Neural progenitor cell (in vitro differentiated cells): Measurements from ENCODE around the gene LPA. TPM values are rescaled to one million over a fixed set of nuclear protein-coding genes. Genes with fewer than 3 reads are reported as not detected.

Source experiments
- DNase-seq: peaks from one replicate; pipeline ENCODE4 v3.0.0-alpha.2; 2016; ENCODE audit warnings: low spot score
- H2AFZ ChIP-seq: fragments of 200-600 bp; sonication (generic); replicated peaks from 2 replicates; pipeline ENCODE4 v1.6.1; 2016; ENCODE audit warnings: antibody characterized with exemption
- H3F3A ChIP-seq: fragments of 200-600 bp; sonication (generic); 2 replicates; pipeline ENCODE4 v1.6.1; 2016; ENCODE audit warnings: antibody characterized with exemption, low read depth
- H3K27ac ChIP-seq: fragments of 200-600 bp; sonication (generic); 2 replicates; pipeline ENCODE4 v1.5.1; 2016; ENCODE audit warnings: mild to moderate bottlenecking
- H3K27me3 ChIP-seq: fragments of 200-600 bp; sonication (generic); 2 replicates; pipeline ENCODE4 v1.6.1; 2016; ENCODE audit warnings: mild to moderate bottlenecking, moderate library complexity
- H3K36me3 ChIP-seq: fragments of 200-600 bp; sonication (generic); 2 replicates; pipeline ENCODE4 v1.5.1; 2016
- H3K4me1 ChIP-seq: fragments of 200-600 bp; sonication (generic); 2 replicates; pipeline ENCODE4 v1.6.1; 2016; ENCODE audit warnings: mixed run types
- H3K4me2 ChIP-seq: fragments of 200-600 bp; sonication (generic); 2 replicates; pipeline ENCODE4 v1.6.1; 2016
- H3K4me3 ChIP-seq: fragments of 200-600 bp; sonication (generic); 2 replicates; pipeline ENCODE4 v1.5.1; 2016
- H3K79me2 ChIP-seq: fragments of 200-600 bp; sonication (generic); 2 replicates; pipeline ENCODE4 v1.6.1; 2016; ENCODE audit warnings: low read depth
- H3K9ac ChIP-seq: fragments of 200-600 bp; sonication (generic); 2 replicates; pipeline ENCODE4 v1.6.1; 2016
- H3K9me3 ChIP-seq: fragments of 200-600 bp; sonication (generic); 2 replicates; pipeline ENCODE4 v1.5.1; 2016; ENCODE audit warnings: low read depth
- H4K20me1 ChIP-seq: fragments of 200-600 bp; sonication (generic); 2 replicates; pipeline ENCODE4 v1.6.1; 2016; ENCODE audit warnings: low read depth
- H3K27ac Mint-ChIP-seq: 3 replicates; pipeline ENCODE4 v1.8.0; 2021; ENCODE audit warnings: mixed read lengths
- H3K27me3 Mint-ChIP-seq: 2 replicates; pipeline ENCODE4 v1.8.0; 2022; ENCODE audit warnings: low read depth, mild to moderate bottlenecking, inconsistent platforms, moderate library complexity, mixed read lengths; ENCODE audit not compliant: insufficient read depth
- H3K36me3 Mint-ChIP-seq: 3 replicates; pipeline ENCODE4 v1.8.0; 2021; ENCODE audit warnings: mixed read lengths
- H3K4me1 Mint-ChIP-seq: 3 replicates; pipeline ENCODE4 v1.8.0; 2021; ENCODE audit warnings: mixed read lengths
- H3K4me3 Mint-ChIP-seq: 3 replicates; pipeline ENCODE4 v1.8.0; 2021; ENCODE audit warnings: mild to moderate bottlenecking, moderate library complexity, mixed read lengths
- H3K9me3 Mint-ChIP-seq: 3 replicates; pipeline ENCODE4 v1.8.0; 2020; ENCODE audit warnings: mixed read lengths
- CTCF ChIP-seq: fragments of 200-600 bp; sonication (generic); IDR thresholded peaks from 2 replicates; pipeline ENCODE4 v1.5.1; 2017; ENCODE audit warnings: antibody characterized with exemption, mild to moderate bottlenecking
- EZH2 ChIP-seq: fragments of 200-600 bp; sonication (generic); IDR thresholded peaks from 2 replicates; pipeline ENCODE4 v1.6.1; 2017; ENCODE audit warnings: antibody characterized with exemption, mild to moderate bottlenecking, moderate library complexity
- EZH2phosphoT487 ChIP-seq: fragments of 200-600 bp; sonication (generic); IDR thresholded peaks from 2 replicates; pipeline ENCODE4 v1.6.1; 2017; ENCODE audit warnings: antibody characterized with exemption
- total RNA-seq: library from RNA; depleted of rRNA; stranded (reverse); fragments of >200 nt; gene quantifications from 2 replicates; pipeline ENCODE4 v1.2.3, GENCODE V29; 2015; ENCODE audit warnings: low replicate concordance

Gene LPA
- total RNA-seq, 1 donor from 2014 or later, result not detected

- H3K27ac Mint-ChIP-seq, result peak overlapping the region; percentile 92
- Histone ChIP-seq H3K27ac (no peak overlapping the region), H2AFZ (peak overlapping the region; percentile 92), H3K9ac (no peak overlapping the region), H3K4me1 (no peaks in the 10 kb centered on the region), H3K4me2 (peak overlapping the region; percentile 73), H3K79me2 (no peaks in the 10 kb centered on the region), H4K20me1 (no peaks in the 10 kb centered on the region), H3K9me3 (no peaks in the 10 kb centered on the region), H3K4me3 (peak overlapping the region; percentile 55), H3K27me3 (peaks cover 6% of the 10 kb centered on the region), H3F3A (no peaks in the 10 kb centered on the region), H3K36me3 (no peaks in the 10 kb centered on the region)
- H3K9me3 Mint-ChIP-seq, result peaks cover 6% of the 10 kb centered on the region
- peak overlapping the region; percentile 95 for H3K4me3 Mint-ChIP-seq
- H3K36me3 Mint-ChIP-seq, result no peaks in the 10 kb centered on the region
- H3K4me1 Mint-ChIP-seq, result peaks cover 8% of the 10 kb centered on the region
- H3K27me3 Mint-ChIP-seq, result peaks cover 7% of the 10 kb centered on the region
- DNase-seq, result peak; percentile 83
- TF ChIP-seq EZH2, result peak; percentile 33
- no peak for TF ChIP-seq EZH2phosphoT487
- TF ChIP-seq CTCF, result no peak
Measured at GRCh38 chr6:160520043-160520904, 143.8 kb downstream of the LPA start.

GRCh38 chr6:160519603-160520042 lies 144.5 kb downstream of the LPA start:
- Histone ChIP-seq H3K27ac (no peak overlapping the region), H2AFZ (peak overlapping the region; percentile 75)
- peak overlapping the region; percentile 92 for H3K27ac Mint-ChIP-seq

GRCh38 chr6:160519133-160519532 lies 144.9 kb downstream of the LPA start:
- Histone ChIP-seq H3F3A (no peaks in the 10 kb centered on the region), H3K9ac (no peak overlapping the region), H3K79me2 (no peaks in the 10 kb centered on the region), H3K36me3 (no peaks in the 10 kb centered on the region), H3K4me2 (peak overlapping the region; percentile 73), H3K9me3 (no peaks in the 10 kb centered on the region), H3K27me3 (peaks cover 6% of the 10 kb centered on the region), H2AFZ (peak overlapping the region; percentile 75), H3K4me3 (no peak overlapping the region), H3K27ac (no peak overlapping the region), H3K4me1 (no peaks in the 10 kb centered on the region), H4K20me1 (no peaks in the 10 kb centered on the region)
- Mint-ChIP-seq H3K4me3 (peak overlapping the region; percentile 95), H3K4me1 (peaks cover 8% of the 10 kb centered on the region), H3K27me3 (peaks cover 7% of the 10 kb centered on the region), H3K9me3 (peaks cover 11% of the 10 kb centered on the region), H3K27ac (no peak overlapping the region), H3K36me3 (no peaks in the 10 kb centered on the region)
- no peak for DNase-seq
- no peak for TF ChIP-seq EZH2phosphoT487
- TF ChIP-seq EZH2, result no peak
- TF ChIP-seq CTCF, result no peak

More at GRCh38 chr6:160519603-160520042, 144.5 kb downstream of the LPA start:
- no peak for DNase-seq
- no peaks in the 10 kb centered on the region for H3K4me1 ChIP-seq
- peaks cover 6% of the 10 kb centered on the region for H3K27me3 ChIP-seq
- H3K4me2 ChIP-seq, result peak overlapping the region; percentile 73
- TF ChIP-seq CTCF (peak; percentile 98), EZH2phosphoT487 (no peak), EZH2 (no peak)
- Mint-ChIP-seq H3K4me3 (peak overlapping the region; percentile 95), H3K4me1 (peaks cover 8% of the 10 kb centered on the region), H3K27me3 (peaks cover 7% of the 10 kb centered on the region), H3K9me3 (peaks cover 11% of the 10 kb centered on the region), H3K36me3 (no peaks in the 10 kb centered on the region)
- no peaks in the 10 kb centered on the region for H3K79me2 ChIP-seq
- H3K36me3 ChIP-seq, result no peaks in the 10 kb centered on the region
- no peaks in the 10 kb centered on the region for H4K20me1 ChIP-seq
- H3K9ac ChIP-seq, result no peak overlapping the region
- H3K4me3 ChIP-seq, result peak overlapping the region; percentile 55
- no peaks in the 10 kb centered on the region for H3F3A ChIP-seq
- no peaks in the 10 kb centered on the region for H3K9me3 ChIP-seq
